Stimulated activated memory B cell treated with anti-CD40 and anti-IgM and Interleukin-4, amounts not matched to agents 10 μg/mL and 1 μg/mL and 100 μg/mL, for 72 hours (primary cell): Measurements from ENCODE around the gene HOXC11.

Experiments
- ATAC-seq: fragments of 150-1000 bp; cut with Tn5 transposase; 2 replicates; pipeline ENCODE4 v1.10.0; 2021
- H3K27ac Mint-ChIP-seq: one replicate; pipeline ENCODE4 v1.8.0; 2022; ENCODE audit warnings: mild to moderate bottlenecking, mixed read lengths
- H3K27me3 Mint-ChIP-seq: one replicate; pipeline ENCODE4 v1.8.0; 2022; ENCODE audit warnings: mixed read lengths
- H3K36me3 Mint-ChIP-seq: one replicate; pipeline ENCODE4 v1.8.0; 2022; ENCODE audit warnings: mixed read lengths
- H3K4me1 Mint-ChIP-seq: one replicate; pipeline ENCODE4 v1.8.0; 2022; ENCODE audit warnings: mixed read lengths
- H3K4me3 Mint-ChIP-seq: one replicate; pipeline ENCODE4 v1.8.0; 2022; ENCODE audit warnings: mild to moderate bottlenecking, moderate library complexity, mixed read lengths
- H3K9me3 Mint-ChIP-seq: one replicate; pipeline ENCODE4 v1.8.0; 2022; ENCODE audit warnings: mixed read lengths

Gene HOXC11

GRCh38 chr12:53972722-53973235, at the start of gene HOXC11:
Gene HOXC11, plus strand, starts transcription at chr12:53973126. Its CDS starts 116 bp downstream, at chr12:53973242.
- Mint-ChIP-seq H3K36me3 (no peaks in the 10 kb centered on the region), H3K9me3 (peaks cover 2% of the 10 kb centered on the region), H3K4me3 (no peak within 1 kb of the TSS), H3K4me1 (peaks cover 9% of the 10 kb centered on the region), H3K27me3 (peaks cover 87% of the 10 kb centered on the region), H3K27ac (no peak within 1 kb of the TSS)
- no peak for ATAC-seq

- Mint-ChIP-seq H3K36me3 (no peaks in the 10 kb centered on the region), H3K27ac (no peak overlapping the region), H3K27me3 (peaks cover 74% of the 10 kb centered on the region), H3K4me1 (no peaks in the 10 kb centered on the region), H3K9me3 (no peaks in the 10 kb centered on the region), H3K4me3 (no peak overlapping the region)
- ATAC-seq = no peak
Observed at GRCh38 chr12:53924521-53925405, 48.2 kb upstream of the HOXC11 start.

GRCh38 chr12:53927220-53928029, 45.5 kb upstream of the HOXC11 start:
- Mint-ChIP-seq H3K4me1 (no peaks in the 10 kb centered on the region), H3K36me3 (no peaks in the 10 kb centered on the region), H3K27me3 (peaks cover 80% of the 10 kb centered on the region), H3K4me3 (no peak overlapping the region), H3K27ac (no peak overlapping the region), H3K9me3 (no peaks in the 10 kb centered on the region)
- ATAC-seq = no peak

DNA sequence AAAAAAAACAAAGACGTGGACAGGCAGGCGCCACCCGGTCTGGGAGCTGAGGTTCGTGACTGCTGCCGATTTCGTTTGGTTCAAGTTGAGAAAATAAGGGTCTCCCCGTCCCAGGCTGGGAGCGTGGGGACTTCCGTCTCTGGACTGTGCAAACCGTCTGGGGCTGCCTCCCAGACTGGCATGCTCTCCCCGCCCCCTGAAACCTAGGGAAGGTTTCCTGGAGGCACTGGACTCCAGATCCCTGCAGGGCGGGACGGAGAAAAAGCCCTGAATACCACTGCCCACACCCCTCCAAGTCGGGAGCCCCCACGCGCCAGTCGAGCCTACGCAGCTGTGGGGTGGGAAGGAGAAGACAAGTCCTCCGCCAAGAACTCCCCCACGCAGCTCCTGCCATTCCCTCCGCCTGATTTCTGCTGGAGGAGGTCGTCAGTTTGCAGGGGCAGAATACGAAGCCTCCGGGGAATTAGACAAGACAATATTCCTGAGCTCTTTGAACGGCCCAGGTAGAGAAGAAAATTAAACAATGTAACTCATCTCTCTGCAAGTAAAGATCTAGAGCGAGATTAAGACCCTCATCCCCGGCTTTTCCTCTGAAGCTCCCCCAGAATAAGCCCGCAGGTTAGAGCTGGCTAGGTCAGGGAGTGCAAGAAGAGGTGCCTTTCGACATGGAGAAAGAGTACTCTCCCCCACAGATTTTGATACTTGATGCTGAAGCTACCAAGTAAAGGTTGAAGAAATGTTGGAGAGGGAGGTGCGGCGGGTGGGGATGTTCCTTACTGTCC, 44.7 kb upstream of the HOXC11 start:
- no peak overlapping the region for H3K27ac Mint-ChIP-seq
- H3K9me3 Mint-ChIP-seq = no peaks in the 10 kb centered on the region
- no peaks in the 10 kb centered on the region for H3K4me1 Mint-ChIP-seq
- no peak overlapping the region for H3K4me3 Mint-ChIP-seq
- ATAC-seq = no peak
- no peaks in the 10 kb centered on the region for H3K36me3 Mint-ChIP-seq
- H3K27me3 Mint-ChIP-seq = peaks cover 83% of the 10 kb centered on the region

DNA sequence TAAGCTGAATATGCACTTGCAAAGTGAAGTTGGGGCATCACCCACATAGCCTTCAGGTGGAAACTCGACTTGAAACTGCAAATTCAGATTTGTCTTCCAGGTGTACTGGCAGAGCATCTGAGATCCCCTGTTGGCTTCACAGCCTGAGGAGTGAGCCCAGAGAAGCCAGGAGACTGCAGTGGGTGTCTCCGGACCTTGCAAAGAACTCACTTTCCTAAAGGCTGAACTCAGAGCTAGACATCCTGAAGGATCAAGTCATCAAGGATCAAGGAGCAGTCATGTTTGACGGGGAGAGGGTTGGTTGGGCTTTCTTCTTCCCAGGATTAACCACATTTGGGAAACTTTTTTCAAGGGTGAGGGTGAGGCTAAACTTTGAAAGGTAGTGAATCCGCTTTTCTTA, 43.4 kb upstream of the HOXC11 start:
- no peaks in the 10 kb centered on the region for H3K9me3 Mint-ChIP-seq
- no peak for ATAC-seq
- no peak overlapping the region for H3K27ac Mint-ChIP-seq

GRCh38 chr12:53930591-53931255, 42.2 kb upstream of the HOXC11 start:
- Mint-ChIP-seq H3K4me3 (no peak overlapping the region), H3K27me3 (peaks cover 89% of the 10 kb centered on the region), H3K4me1 (peaks cover 7% of the 10 kb centered on the region), H3K36me3 (no peaks in the 10 kb centered on the region), H3K9me3 (no peaks in the 10 kb centered on the region), H3K27ac (no peak overlapping the region)
- ATAC-seq = no peak

More for the DNA sequence above, 43.4 kb upstream of the HOXC11 start:
- H3K4me1 Mint-ChIP-seq = no peaks in the 10 kb centered on the region
- H3K36me3 Mint-ChIP-seq = no peaks in the 10 kb centered on the region
- no peak overlapping the region for H3K4me3 Mint-ChIP-seq
- peaks cover 83% of the 10 kb centered on the region for H3K27me3 Mint-ChIP-seq

GRCh38 chr12:53931844-53932581, 40.9 kb upstream of the HOXC11 start:
- no peak for ATAC-seq
- no peak overlapping the region for H3K27ac Mint-ChIP-seq
- H3K4me3 Mint-ChIP-seq = no peak overlapping the region

DNA sequence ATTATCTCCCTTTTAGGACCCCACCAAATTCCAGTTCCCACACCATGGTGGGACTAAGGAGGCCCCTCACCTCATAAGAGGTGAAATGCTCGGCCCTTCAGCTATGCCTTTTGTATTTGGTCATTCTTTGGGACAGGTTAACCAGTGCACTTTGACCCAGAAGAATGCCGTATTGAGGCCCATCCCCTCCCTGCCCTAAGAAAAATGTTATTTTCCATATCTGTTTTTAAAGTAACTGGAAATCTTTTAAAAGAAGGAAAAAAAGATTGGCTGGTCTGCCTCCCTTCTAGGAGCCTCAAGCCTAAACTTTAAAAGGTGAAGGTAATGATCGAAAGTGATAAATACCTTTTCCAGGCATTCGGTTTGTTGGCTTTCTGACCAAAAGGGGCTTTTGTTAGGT, 40.0 kb upstream of the HOXC11 start:
- no peak for ATAC-seq
- H3K4me3 Mint-ChIP-seq = no peak overlapping the region
- peaks cover 12% of the 10 kb centered on the region for H3K4me1 Mint-ChIP-seq
- peaks cover 89% of the 10 kb centered on the region for H3K27me3 Mint-ChIP-seq
- no peak overlapping the region for H3K27ac Mint-ChIP-seq
- no peaks in the 10 kb centered on the region for H3K36me3 Mint-ChIP-seq
- H3K9me3 Mint-ChIP-seq = no peaks in the 10 kb centered on the region

More at GRCh38 chr12:53931844-53932581, 40.9 kb upstream of the HOXC11 start:
- peaks cover 12% of the 10 kb centered on the region for H3K4me1 Mint-ChIP-seq
- H3K27me3 Mint-ChIP-seq = peaks cover 89% of the 10 kb centered on the region
- no peaks in the 10 kb centered on the region for H3K9me3 Mint-ChIP-seq
- no peaks in the 10 kb centered on the region for H3K36me3 Mint-ChIP-seq

- Mint-ChIP-seq H3K9me3 (no peaks in the 10 kb centered on the region), H3K36me3 (no peaks in the 10 kb centered on the region), H3K4me3 (peak overlapping the region; percentile 57), H3K4me1 (peaks cover 12% of the 10 kb centered on the region), H3K27ac (no peak overlapping the region), H3K27me3 (peaks cover 82% of the 10 kb centered on the region)
- ATAC-seq = no peak
Observed at GRCh38 chr12:53935383-53936341, 37.3 kb upstream of the HOXC11 start.

DNA sequence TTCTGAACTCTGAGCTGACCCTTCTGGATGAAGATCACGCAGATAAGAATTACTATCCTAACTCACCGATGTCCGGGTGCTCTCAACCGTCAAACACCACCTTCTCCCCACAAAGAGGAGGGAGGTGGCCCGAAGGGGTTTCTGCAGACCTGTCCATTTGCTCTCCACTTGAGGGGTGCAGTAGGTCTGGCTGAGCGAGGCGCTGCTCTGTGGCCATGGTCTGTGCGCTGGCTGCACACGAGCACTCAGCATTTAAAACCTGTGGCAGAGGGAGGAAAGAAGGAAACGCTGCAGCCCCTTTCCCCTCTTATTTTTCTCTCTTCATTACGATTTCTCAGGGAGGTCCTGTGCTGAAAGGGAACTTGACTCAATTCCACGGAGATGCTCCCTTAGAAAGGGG, 35.8 kb upstream of the HOXC11 start:
- no peak overlapping the region for H3K27ac Mint-ChIP-seq
- H3K4me3 Mint-ChIP-seq = no peak overlapping the region
- no peak for ATAC-seq

DNA sequence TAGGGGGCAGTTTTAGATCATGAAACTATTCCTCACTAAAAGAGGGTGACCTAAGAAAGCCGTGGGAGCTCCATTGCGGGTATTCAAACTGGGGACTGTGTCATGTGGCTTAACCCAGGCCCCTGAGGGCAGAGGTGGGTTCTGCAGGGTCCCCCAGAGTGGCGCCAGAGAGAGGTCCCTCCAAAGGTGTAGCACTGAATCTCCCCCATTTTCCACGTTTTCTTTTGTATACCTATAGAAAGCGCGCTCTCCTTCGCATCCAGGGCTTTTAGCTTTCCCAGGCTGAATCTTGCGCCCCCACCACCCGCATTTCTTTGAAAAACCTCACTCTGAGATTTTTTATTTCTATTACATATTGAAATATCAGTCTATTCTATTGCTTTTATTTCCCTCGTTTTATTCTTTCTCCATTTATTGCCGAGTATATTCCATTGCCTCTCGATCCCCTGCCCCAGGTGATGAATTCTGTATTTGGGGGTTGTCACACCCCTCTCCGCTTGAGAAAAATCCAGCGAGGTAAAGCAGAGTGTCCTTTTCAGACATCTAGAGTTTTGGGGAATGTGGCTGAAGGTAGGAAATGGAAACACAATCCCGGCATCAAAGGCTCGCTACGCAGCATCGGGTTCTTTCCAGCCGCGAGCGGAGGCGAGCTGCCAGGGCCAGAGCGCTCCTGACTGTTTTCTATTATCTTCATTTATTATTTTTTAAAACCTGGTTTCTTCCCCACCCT, 35.2 kb upstream of the HOXC11 start:
- Mint-ChIP-seq H3K4me3 (no peak overlapping the region), H3K36me3 (no peaks in the 10 kb centered on the region), H3K4me1 (peaks cover 12% of the 10 kb centered on the region), H3K9me3 (no peaks in the 10 kb centered on the region), H3K27ac (no peak overlapping the region), H3K27me3 (peaks cover 93% of the 10 kb centered on the region)
- ATAC-seq = no peak

More for the DNA sequence above, 35.8 kb upstream of the HOXC11 start:
- Mint-ChIP-seq H3K9me3 (no peaks in the 10 kb centered on the region), H3K36me3 (no peaks in the 10 kb centered on the region), H3K4me1 (peaks cover 12% of the 10 kb centered on the region), H3K27me3 (peaks cover 93% of the 10 kb centered on the region)

- H3K27me3 Mint-ChIP-seq = peaks cover 93% of the 10 kb centered on the region
- ATAC-seq = no peak
- no peak within 1 kb of the TSS for H3K27ac Mint-ChIP-seq
- no peaks in the 10 kb centered on the region for H3K36me3 Mint-ChIP-seq
- H3K9me3 Mint-ChIP-seq = no peaks in the 10 kb centered on the region
- H3K4me1 Mint-ChIP-seq = peaks cover 12% of the 10 kb centered on the region
- no peak within 1 kb of the TSS for H3K4me3 Mint-ChIP-seq
Observed at GRCh38 chr12:53938326-53939140, 34.4 kb upstream of the HOXC11 start, which contains the start of gene HOXC13. Gene HOXC13, plus strand, starts transcription at chr12:53938831. Its CDS starts 76 bp downstream, at chr12:53938907.
